Tibial artery (tissue), 4 donors: ENCODE measurements around the gene TSTD1.
A peak's percentile ranks its signal among the peaks of the same experiment; 100 is the strongest.
"Not testable (repeated sequence)": the region's sequence is repeated elsewhere in the genome, so short reads cannot be mapped to it uniquely, and the experiment has no call there.

Source experiments
- DNase-seq, 2 donors: peaks; one replicate each; pipeline ENCODE4 v3.0.0-alpha.2; 2019
- H3K27ac ChIP-seq, 2 donors: fragments of 200-600 bp; sonication (generic) in 1 of 2; 1 replicate in 1 of 2; 2 replicates in 1 of 2; pipeline ENCODE4 v1.5.1; 2018 to 2019; ENCODE audit warnings: mild to moderate bottlenecking in 1 of 2
- H3K27me3 ChIP-seq, 2 donors: fragments of 200-600 bp; sonication (generic) in 1 of 2; one replicate each; pipeline versions ENCODE4 v1.5.1 to v1.6.0; 2016 to 2019
- H3K36me3 ChIP-seq, 3 donors: fragments of 200-600 bp; sonication (generic) in 2 of 3; one replicate each; pipeline ENCODE4 v1.5.1; 2016 to 2019; ENCODE audit warnings: mild to moderate bottlenecking in 2 of 3
- H3K4me1 ChIP-seq, 4 donors: fragments of 200-600 bp; sonication (generic) in 2 of 4; 1 replicate in 3 of 4; 2 replicates in 1 of 4; pipeline ENCODE4 v1.5.1; 2016 to 2019
- H3K4me3 ChIP-seq, 2 donors: fragments of 200-600 bp; sonication (generic) in 1 of 2; 1 replicate in 1 of 2; 2 replicates in 1 of 2; pipeline ENCODE4 v1.5.1; 2018 to 2019; ENCODE audit warnings: mild to moderate bottlenecking in 2 of 2
- H3K9me3 ChIP-seq, 3 donors: fragments of 200-600 bp; sonication (generic) in 1 of 3; one replicate each; pipeline ENCODE4 v1.5.1; 2016 to 2019
- intact Hi-C: fragments of 100-400 bp; cut with DNase I; formaldehyde crosslinking; loops from one replicate; pipeline ENCODE4 v1.15.0; 2023; ENCODE audit warnings: low total_unique reads
- TF ChIP-seq, protein P1 (sequence below), 2 experiments: fragments of 200-600 bp in 1 of 2; fragments of 450-650 bp in 1 of 2; IDR thresholded peaks; one replicate each; pipeline ENCODE4 v1.5.1; 2017 to 2019; ENCODE audit warnings: antibody characterized with exemption in 2 of 2, mild to moderate bottlenecking in 1 of 2, moderate library complexity in 1 of 2

Gene TSTD1

DNA sequence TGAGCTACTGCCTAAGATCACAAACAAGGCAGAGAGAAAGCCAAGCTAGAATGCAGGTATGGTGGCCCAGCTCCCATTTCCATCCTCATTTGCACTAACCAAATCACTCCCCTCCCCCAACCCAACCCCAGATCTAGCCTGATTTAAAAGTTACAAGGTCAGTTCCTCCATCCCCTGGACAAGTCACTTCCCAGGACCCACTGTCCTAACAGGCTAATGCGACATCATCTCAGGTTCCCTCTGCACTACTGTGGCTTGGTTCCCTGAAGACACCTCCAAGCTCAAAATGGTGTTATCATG, 20.2 kb downstream of the TSTD1 start:
- H3K27ac ChIP-seq: no peak overlapping the region
- no peaks in the 10 kb centered on the region for H3K36me3 ChIP-seq
- H3K4me1 ChIP-seq: peaks cover 0 to 24% (median 8%) of the 10 kb centered on the region in 4 donors
- no peaks in the 10 kb centered on the region for H3K9me3 ChIP-seq
- TF ChIP-seq, protein P1, sequence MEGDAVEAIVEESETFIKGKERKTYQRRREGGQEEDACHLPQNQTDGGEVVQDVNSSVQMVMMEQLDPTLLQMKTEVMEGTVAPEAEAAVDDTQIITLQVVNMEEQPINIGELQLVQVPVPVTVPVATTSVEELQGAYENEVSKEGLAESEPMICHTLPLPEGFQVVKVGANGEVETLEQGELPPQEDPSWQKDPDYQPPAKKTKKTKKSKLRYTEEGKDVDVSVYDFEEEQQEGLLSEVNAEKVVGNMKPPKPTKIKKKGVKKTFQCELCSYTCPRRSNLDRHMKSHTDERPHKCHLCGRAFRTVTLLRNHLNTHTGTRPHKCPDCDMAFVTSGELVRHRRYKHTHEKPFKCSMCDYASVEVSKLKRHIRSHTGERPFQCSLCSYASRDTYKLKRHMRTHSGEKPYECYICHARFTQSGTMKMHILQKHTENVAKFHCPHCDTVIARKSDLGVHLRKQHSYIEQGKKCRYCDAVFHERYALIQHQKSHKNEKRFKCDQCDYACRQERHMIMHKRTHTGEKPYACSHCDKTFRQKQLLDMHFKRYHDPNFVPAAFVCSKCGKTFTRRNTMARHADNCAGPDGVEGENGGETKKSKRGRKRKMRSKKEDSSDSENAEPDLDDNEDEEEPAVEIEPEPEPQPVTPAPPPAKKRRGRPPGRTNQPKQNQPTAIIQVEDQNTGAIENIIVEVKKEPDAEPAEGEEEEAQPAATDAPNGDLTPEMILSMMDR (IDR thresholded peaks at IDR 0.05): no peak
- no peak for DNase-seq
- intact Hi-C loops: no loop called here
- H3K4me3 ChIP-seq: no peak overlapping the region
- peaks cover 3 to 10% of the 10 kb centered on the region in 2 donors for H3K27me3 ChIP-seq

DNA sequence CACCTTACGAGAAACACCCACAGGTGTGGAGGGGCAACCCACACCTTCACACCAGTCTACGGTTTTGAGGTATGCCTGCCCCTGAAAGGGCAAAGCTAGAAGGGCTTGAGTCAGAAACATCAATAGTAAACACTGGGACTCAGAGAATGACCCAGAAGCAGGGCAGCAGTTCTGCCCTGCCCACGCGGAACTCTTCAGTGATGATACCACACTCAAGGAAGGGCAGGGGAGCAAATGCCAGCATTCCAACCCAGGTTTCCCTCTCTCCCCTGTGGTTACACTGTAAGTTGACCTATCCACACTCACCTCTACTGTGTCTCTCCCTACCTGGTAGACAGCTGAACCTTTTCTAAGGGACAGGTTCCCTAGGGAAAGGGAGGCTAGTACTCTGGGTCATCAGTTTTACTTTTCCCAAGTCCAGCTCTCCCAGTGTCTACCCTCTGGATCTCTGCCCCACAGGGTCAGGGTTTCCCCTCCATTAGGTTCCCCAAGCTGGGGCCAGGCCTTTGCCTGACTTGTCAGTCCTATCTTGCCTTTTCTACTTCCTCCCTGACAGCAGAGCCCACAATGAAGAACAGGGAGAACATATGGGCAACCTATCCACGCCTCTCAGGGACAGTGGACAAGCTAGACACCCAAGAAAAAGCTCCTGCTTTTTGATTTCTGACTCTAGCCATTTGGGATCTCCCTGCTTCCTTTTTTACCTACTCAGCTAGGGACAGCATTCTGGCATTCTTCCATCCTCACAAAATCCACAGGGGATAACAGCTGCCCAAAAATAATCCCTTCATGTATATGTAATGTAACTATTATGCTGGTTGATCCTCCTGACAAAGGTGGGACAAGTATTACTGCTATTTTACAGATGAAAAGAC, 20.8 kb downstream of the TSTD1 start:
- Histone ChIP-seq H3K4me3 (no peak overlapping the region), H3K27ac (no peak overlapping the region)
- intact Hi-C loops: no loop called here

DNA sequence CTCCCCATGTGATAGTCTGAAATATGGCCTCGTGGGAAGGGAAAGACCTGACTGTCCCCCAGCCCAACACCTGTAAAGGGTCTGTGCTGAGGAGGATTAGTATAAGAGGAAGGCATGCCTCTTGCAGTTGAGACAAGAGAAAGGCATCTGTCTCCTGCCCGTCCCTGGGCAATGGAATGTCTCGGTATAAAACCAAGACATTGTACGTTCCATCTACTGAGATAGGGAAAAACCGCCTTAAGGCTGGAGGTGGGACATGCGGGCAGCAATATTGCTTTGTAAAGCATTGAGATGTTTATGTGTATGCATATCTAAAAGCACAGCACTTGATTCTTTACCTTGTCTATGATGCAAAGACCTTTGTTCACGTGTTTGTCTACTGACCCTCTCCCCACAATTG, 21.6 kb downstream of the TSTD1 start:
- H3K27ac ChIP-seq, intact Hi-C loops, H3K9me3 ChIP-seq, H3K4me3 ChIP-seq, H3K36me3 ChIP-seq, DNase-seq: not testable (repeated sequence)
- Histone ChIP-seq H3K4me1 (peaks cover 0 to 24% (median 8%) of the 10 kb centered on the region in 4 donors), H3K27me3 (peaks cover 3 to 10% of the 10 kb centered on the region in 2 donors)

More for the DNA sequence above, 20.8 kb downstream of the TSTD1 start:
- Histone ChIP-seq H3K9me3 (no peaks in the 10 kb centered on the region), H3K36me3 (no peaks in the 10 kb centered on the region), H3K27me3 (peaks cover 3 to 10% of the 10 kb centered on the region in 2 donors), H3K4me1 (peaks cover 0 to 24% (median 8%) of the 10 kb centered on the region in 4 donors)
- TF ChIP-seq, protein P1 (IDR thresholded peaks at IDR 0.05): no peak
- no peak for DNase-seq

DNA sequence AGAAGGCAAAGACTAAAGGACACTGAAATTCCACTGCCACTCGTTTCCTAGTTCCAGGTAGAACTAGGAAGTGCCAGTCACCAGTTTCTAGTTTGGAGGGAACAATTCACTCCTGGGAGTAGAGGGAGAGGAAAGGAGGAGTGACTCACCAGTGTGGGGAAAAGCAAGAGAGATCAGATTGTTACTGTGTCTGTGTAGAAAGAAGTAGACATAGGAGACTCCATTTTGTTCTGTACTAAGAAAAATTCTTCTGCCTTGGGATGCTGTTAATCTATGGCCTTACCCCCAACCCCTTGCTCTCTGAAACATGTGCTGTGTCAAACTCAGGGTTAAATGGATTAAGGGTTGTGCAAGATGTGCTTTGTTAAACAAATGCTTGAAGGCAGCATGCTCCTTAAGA, 22.1 kb downstream of the TSTD1 start:
- H3K27ac ChIP-seq, H3K36me3 ChIP-seq, H3K27me3 ChIP-seq, H3K4me3 ChIP-seq, H3K9me3 ChIP-seq, intact Hi-C loops, DNase-seq: not testable (repeated sequence)
- H3K4me1 ChIP-seq: peaks cover 0 to 23% (median 8%) of the 10 kb centered on the region in 4 donors

DNA sequence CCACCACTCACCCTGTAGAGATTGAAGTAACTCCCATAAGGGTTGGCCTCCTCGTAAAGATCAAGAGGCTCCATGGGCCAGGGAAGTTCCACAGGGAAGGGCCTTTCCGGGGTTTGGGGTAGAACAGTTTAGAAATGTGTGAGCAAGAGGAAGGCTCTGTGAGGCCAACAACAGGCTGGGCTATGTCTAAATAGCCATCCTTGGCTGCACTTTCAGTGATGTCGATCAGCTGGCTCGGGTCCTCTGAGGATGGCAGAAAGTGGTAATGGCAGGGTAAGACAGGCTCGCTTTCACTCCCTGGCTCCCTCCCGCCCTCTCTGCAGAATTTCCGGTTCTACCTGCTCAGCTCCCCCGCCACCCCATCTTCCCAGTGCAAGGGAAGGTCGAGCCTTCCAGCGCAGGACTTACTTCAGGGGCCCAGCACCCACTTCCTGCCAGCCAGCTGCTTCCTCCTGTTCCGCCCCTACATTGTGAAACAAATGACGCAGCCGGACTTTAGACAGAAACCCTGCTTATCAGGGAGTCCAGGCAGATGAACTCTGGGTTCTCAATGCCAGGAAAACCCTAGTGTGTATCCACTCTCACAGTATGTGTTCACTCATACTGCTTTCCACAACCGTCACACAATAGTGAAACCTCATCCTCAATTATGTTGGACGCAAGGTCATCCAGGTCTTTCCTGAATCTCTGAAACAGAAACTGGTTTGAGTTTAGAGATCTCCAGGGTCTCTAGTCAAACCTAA, 25.1 kb downstream of the TSTD1 start:
- TF ChIP-seq, protein P1 (IDR thresholded peaks at IDR 0.05): no peak
- Histone ChIP-seq H3K27me3 (no peaks in the 10 kb centered on the region), H3K4me3 (no peak overlapping the region), H3K36me3 (no peaks in the 10 kb centered on the region), H3K9me3 (no peaks in the 10 kb centered on the region), H3K4me1 (peaks cover 0 to 4% (median 0%) of the 10 kb centered on the region in 4 donors), H3K27ac (peak overlapping the region; percentile 13 to 16)
- DNase-seq: peak; percentile 83
- intact Hi-C loops: no loop called here

DNA sequence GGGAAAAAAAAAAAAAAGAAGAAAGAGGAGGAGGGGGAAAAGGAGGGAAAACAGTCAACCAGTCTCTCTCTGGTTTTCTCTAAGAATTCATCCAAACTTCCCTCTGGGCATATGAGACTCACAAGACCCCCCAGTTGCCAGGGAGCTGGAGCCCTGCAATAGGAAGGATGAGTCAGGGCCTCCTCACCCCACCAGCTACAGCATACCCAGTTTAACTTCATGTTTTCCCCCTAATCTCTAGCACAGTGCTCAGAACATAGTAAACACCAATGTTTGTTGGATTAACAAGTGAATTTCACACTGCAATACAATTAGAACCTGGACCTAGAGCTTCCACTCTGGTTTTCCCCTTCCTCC, 25.7 kb downstream of the TSTD1 start:
- no peak for DNase-seq
- H3K9me3 ChIP-seq: no peaks in the 10 kb centered on the region
- H3K4me1 ChIP-seq: peaks cover 0 to 4% (median 0%) of the 10 kb centered on the region in 4 donors
- intact Hi-C loops: no loop called here
- peak overlapping the region; percentile 13 to 16 for H3K27ac ChIP-seq
- H3K36me3 ChIP-seq: no peaks in the 10 kb centered on the region
- TF ChIP-seq, protein P1 (IDR thresholded peaks at IDR 0.05): no peak
- H3K27me3 ChIP-seq: no peaks in the 10 kb centered on the region
- H3K4me3 ChIP-seq: no peak overlapping the region
